Mucosa of rectum (tissue), 2 donors: ENCODE results near the gene C1orf74.
A peak's percentile ranks its signal among the peaks of the same experiment; 100 is the strongest.

Experiments used
- H3K27ac ChIP-seq, 2 donors: one replicate each; pipeline ENCODE4 v1.7.0; 2013; ENCODE audit warnings: inconsistent platforms in 2 of 2, low read depth in 2 of 2, low read length in 2 of 2
- H3K27me3 ChIP-seq, 2 donors: one replicate each; pipeline ENCODE4 v1.7.0; 2013; ENCODE audit warnings: low read length in 2 of 2; ENCODE audit not compliant: control insufficient read depth in 2 of 2, insufficient read depth in 2 of 2
- H3K36me3 ChIP-seq, 2 donors: one replicate each; pipeline ENCODE4 v1.7.0; 2013; ENCODE audit warnings: low read length in 2 of 2; ENCODE audit not compliant: control insufficient read depth in 2 of 2, insufficient read depth in 2 of 2
- H3K4me1 ChIP-seq, 2 donors: one replicate each; pipeline ENCODE4 v1.7.0; 2013; ENCODE audit warnings: low read length in 2 of 2, mild to moderate bottlenecking in 1 of 2; ENCODE audit not compliant: control insufficient read depth in 2 of 2, insufficient read depth in 2 of 2
- H3K4me3 ChIP-seq, 2 donors: one replicate each; pipeline ENCODE4 v1.7.0; 2013; ENCODE audit warnings: low read length in 2 of 2
- H3K9ac ChIP-seq, 2 donors: one replicate each; pipeline ENCODE4 v1.7.0; 2013; ENCODE audit warnings: low read length in 2 of 2, low read depth in 1 of 2, mild to moderate bottlenecking in 1 of 2
- H3K9me3 ChIP-seq, 2 donors: one replicate each; pipeline ENCODE4 v1.7.0; 2013; ENCODE audit warnings: low read length in 2 of 2; ENCODE audit not compliant: control insufficient read depth in 2 of 2
- donor health status: healthy.
- donor health status: Normal muscosa, but diverticular disease.

The C1orf74 gene

DNA sequence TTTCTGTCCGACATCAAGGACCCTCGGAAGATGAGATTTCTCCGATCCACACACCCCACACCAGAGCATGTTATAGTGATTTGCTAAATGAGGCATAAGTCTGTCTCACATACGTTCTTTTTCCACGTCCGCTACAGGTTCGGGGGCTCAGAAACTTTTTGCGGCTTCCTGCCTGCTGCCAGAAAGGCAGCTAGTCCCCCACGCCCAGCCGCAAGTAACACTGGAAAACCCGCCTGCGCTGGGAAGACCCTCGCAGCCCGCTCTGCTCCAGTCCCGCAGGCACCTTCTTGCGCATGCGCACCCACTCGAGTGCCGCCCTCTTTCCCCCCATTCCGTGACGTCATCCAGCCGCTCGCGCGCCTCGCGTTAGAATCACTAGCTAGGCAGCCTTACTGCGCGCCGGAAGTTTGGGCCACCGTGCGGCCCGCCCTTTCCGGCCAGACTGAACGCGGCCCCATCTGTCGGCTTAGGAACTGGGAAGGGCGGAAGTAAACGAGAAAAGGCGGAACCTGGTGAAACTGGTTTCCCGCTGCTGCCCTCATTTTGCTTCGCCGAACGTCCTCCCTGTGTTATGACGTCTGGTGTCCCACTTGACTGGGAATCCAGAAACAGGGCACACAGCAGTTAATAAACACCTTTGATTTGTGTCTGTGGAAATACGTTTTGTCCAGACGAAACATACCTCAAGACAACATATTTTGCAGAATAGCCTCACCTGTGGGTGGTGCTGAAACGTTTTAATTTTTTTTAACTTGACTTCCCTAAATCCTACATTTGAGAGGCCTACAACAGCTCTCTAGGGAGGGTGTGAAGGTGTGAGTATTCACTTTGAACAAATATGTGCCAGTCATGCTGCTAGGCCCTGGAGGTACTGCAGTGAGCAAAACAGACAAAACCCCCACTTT, at the start of gene C1orf74:
TSS of gene C1orf74 (minus strand) at position 295 of the 905 bp plus-strand sequence. CDS start 925 bp downstream, outside the sequence.
- H3K36me3 ChIP-seq: peaks cover 8 to 19% of the 10 kb centered on the region in 2 donors
- H3K27me3 ChIP-seq: no peaks in the 10 kb centered on the region
- no peaks in the 10 kb centered on the region for H3K9me3 ChIP-seq
- peak within 1 kb of the TSS; percentile 89 to 98 for H3K9ac ChIP-seq
- H3K27ac ChIP-seq: peak within 1 kb of the TSS; percentile 86 to 95
- H3K4me3 ChIP-seq: peak within 1 kb of the TSS; percentile 83 to 95
- H3K4me1 ChIP-seq: peaks cover 29 to 42% of the 10 kb centered on the region in 2 donors

DNA sequence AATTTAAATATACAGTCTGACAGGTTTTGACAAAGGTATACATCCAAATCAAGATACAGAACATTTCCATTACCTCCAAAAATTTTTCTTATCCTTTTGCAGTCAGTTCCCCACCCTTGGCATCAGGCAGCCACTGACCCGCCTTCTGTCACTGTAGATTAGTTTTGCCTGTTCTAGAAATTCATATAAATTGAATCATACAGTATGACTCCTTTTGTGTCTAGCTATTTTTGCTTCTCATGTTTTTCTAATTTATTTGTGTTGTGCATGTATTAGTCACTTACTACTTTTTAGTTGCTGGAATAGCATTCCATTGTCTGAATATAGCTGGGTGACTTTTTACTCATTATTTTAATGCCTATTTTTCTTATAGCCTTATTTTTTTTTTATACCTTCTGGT, 47.3 kb upstream of the C1orf74 start:
- Histone ChIP-seq H3K4me3 (no peak overlapping the region), H3K27ac (no peak overlapping the region), H3K9ac (no peak overlapping the region), H3K27me3 (no peaks in the 10 kb centered on the region), H3K36me3 (peaks cover 36 to 39% of the 10 kb centered on the region in 2 donors), H3K9me3 (no peaks in the 10 kb centered on the region), H3K4me1 (peaks cover 0 to 3% of the 10 kb centered on the region in 2 donors)

GRCh38 chr1:209830722-209831121, 46.4 kb upstream of the C1orf74 start:
- peaks cover 3 to 7% of the 10 kb centered on the region in 2 donors for H3K4me1 ChIP-seq
- H3K9me3 ChIP-seq: no peaks in the 10 kb centered on the region
- H3K9ac ChIP-seq: no peak overlapping the region
- peaks cover 34 to 35% of the 10 kb centered on the region in 2 donors for H3K36me3 ChIP-seq
- H3K4me3 ChIP-seq: no peak overlapping the region
- no peaks in the 10 kb centered on the region for H3K27me3 ChIP-seq
- no peak overlapping the region for H3K27ac ChIP-seq

GRCh38 chr1:209829716-209830115, 45.4 kb upstream of the C1orf74 start:
- H3K4me3 ChIP-seq: no peak overlapping the region
- no peak overlapping the region for H3K27ac ChIP-seq
- peaks cover 3 to 7% of the 10 kb centered on the region in 2 donors for H3K4me1 ChIP-seq
- no peaks in the 10 kb centered on the region for H3K27me3 ChIP-seq
- no peak overlapping the region for H3K9ac ChIP-seq
- peaks cover 24 to 32% of the 10 kb centered on the region in 2 donors for H3K36me3 ChIP-seq
- no peaks in the 10 kb centered on the region for H3K9me3 ChIP-seq

DNA sequence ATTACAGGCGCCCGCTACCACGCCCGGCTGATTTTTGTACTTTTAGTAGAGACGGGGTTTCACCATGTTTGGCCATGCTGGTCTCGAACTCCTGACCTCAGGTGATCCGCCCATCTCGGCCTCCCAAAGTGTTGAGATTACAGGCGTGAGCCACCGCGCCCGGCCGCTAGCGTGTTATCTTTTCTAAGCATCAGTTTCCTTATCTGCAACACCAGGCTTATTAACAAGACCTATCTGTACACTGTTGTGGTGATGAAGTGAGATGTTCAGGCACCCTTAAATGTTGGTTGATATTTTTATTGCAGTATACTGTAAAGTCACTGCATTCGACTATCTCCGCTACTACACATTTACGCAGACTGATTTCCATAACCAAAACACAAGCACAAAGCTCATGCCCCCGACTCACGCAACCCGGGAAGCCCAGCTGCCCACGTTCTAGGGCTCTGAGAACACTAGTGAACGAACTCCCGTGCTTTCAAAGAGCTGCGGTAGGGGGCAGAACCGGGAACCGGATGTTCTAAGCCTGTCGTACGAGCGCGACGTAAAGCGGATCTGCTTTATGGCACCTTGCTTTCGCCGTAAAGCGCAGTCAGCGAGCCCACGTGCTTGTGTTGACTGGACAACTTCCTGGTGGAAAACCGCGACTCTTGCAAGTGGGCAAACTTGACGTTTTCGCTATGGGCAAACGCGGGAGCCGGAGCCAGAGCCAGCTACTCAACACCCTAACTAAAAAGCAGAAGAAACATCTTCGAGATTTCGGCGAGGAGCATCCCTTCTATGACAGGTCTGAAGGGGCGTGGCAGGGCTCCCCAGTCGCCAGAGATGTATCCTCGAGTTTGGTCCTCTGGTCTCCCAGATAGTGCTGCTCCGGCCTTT, 43.3 kb upstream of the C1orf74 start, which contains the start of gene UTP25:
TSS of gene UTP25 (plus strand) at position 589 of the 879 bp plus-strand sequence. CDS start at position 681, 92 bp downstream.
- no peaks in the 10 kb centered on the region for H3K9me3 ChIP-seq
- H3K27me3 ChIP-seq: no peaks in the 10 kb centered on the region
- peak within 1 kb of the TSS; percentile 77 to 78 for H3K9ac ChIP-seq
- peak within 1 kb of the TSS; percentile 76 to 91 for H3K27ac ChIP-seq
- peak within 1 kb of the TSS; percentile 96 to 98 for H3K4me3 ChIP-seq
- H3K36me3 ChIP-seq: peaks cover 6 to 12% of the 10 kb centered on the region in 2 donors
- H3K4me1 ChIP-seq: peaks cover 6 to 21% of the 10 kb centered on the region in 2 donors

DNA sequence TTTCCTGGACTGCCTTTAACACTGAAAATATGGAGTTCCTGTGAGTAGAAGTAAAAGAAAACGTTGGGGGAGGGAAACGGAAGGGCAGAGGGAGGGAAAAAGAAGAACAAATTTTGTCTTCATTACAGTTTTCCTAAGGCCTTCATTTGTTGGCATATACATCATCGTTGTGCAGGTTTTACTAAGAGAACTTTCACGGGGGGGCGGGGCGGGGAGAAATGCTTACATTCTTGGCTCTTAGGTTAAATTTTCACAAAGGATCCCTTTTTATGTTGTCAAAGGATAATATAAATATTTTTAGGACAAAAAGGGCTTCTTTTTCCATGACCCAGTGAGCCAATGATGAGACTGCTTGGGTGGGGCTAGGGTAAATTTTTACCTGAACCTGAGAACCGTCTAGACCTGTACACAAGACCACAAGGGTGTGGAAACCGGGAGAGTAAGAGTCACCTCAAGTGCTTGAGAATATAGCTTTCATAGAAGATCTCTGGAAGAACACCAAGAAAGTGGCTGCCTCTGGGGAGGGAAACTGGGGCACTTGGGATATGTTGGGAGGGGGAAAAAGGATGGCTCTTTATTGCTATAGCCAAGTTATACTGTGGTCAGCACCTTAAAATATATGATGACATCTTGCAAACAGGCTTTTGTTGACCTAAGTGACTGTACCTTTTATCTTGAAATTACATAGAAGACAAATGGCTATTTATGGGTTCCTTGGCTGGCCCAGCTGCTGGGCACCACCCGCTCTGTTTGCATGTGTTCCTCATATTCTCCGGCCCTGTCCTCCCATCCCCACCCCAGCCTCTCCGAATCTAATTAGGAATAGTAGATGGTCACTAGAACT, 41.5 kb upstream of the C1orf74 start:
- H3K27ac ChIP-seq: peak overlapping the region; percentile 49 to 62
- no peak overlapping the region for H3K9ac ChIP-seq
- peaks cover 0 to 2% of the 10 kb centered on the region in 2 donors for H3K27me3 ChIP-seq
- no peak overlapping the region for H3K4me3 ChIP-seq
- H3K4me1 ChIP-seq: peaks cover 6 to 24% of the 10 kb centered on the region in 2 donors
- H3K36me3 ChIP-seq: peaks cover 1 to 3% of the 10 kb centered on the region in 2 donors
- H3K9me3 ChIP-seq: no peaks in the 10 kb centered on the region

- Histone ChIP-seq H3K27ac (peak overlapping the region; percentile 49 to 71), H3K4me3 (peak overlapping the region; percentile 32 to 39), H3K36me3 (no peaks in the 10 kb centered on the region), H3K27me3 (peaks cover 0 to 5% of the 10 kb centered on the region in 2 donors), H3K9ac (peak overlapping the region in 1 of 2 donors; percentile 22), H3K4me1 (peaks cover 6 to 24% of the 10 kb centered on the region in 2 donors), H3K9me3 (no peaks in the 10 kb centered on the region)
Observed at GRCh38 chr1:209823143-209824041, 39.0 kb upstream of the C1orf74 start.

GRCh38 chr1:209822706-209823105, 38.3 kb upstream of the C1orf74 start:
- H3K4me1 ChIP-seq: peaks cover 6 to 24% of the 10 kb centered on the region in 2 donors
- H3K27me3 ChIP-seq: peaks cover 0 to 5% of the 10 kb centered on the region in 2 donors
- peak overlapping the region; percentile 49 to 71 for H3K27ac ChIP-seq
- H3K36me3 ChIP-seq: no peaks in the 10 kb centered on the region
- H3K9ac ChIP-seq: peak overlapping the region; percentile 19 to 29
- H3K9me3 ChIP-seq: no peaks in the 10 kb centered on the region
- H3K4me3 ChIP-seq: peak overlapping the region in 1 of 2 donors; percentile 39
